ENCODE results near the gene MTMR2. TPM values are rescaled to one million over a fixed set of nuclear protein-coding genes. Genes with fewer than 3 reads are reported as not detected.

MTMR2 gene
- total and polyA plus RNA-seq, 4 donors: 24.8 to 40.6 (median 32.3) TPM

DNA sequence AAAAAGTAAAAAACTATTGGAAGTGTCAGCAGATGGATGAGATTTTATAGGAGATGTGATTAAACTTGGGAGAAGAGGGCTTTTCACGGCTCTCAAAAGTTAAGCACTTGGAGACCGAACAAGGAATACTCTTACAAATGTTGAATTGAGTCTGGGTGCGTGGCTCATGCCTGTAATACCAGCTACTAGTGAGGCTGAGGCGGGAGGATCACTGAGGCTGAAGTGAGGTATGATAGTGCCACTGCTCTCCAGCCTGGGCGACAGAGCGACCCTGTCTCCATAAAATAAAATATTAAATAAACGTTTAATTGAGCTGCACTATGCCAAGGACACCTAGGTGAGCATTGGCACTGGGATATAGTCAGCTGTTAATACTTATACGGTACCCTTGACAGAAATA, 131.7 kb downstream of the MTMR2 start:
- no peaks in the 10 kb centered on the region for H3K9me3 ChIP-seq (ENCODE audit: control insufficient read depth, low read length)
- WGBS, 2 donors: 90 to 94% methylated on average over 8 of the region's 8 CpGs
- ATAC-seq (ENCODE audit: low FRiP score): no peak
- DNase-seq: no peak
- H3K36me3 ChIP-seq (ENCODE audit: control insufficient read depth in 1 of 2, insufficient read depth in 2 of 2, low read length in 1 of 2): no peaks in the 10 kb centered on the region
- H3K27me3 ChIP-seq (ENCODE audit: control insufficient read depth in 1 of 2, insufficient read depth in 2 of 2, low read length in 1 of 2): no peaks in the 10 kb centered on the region
- no peak overlapping the region for H3K4me3 ChIP-seq (ENCODE audit: low read length in 2 of 2)
- peaks cover 0 to 2% of the 10 kb centered on the region in 2 donors for H3K4me1 ChIP-seq (ENCODE audit: control insufficient read depth in 1 of 2, insufficient read depth in 2 of 2, low read length in 2 of 2)
- intact Hi-C loops (cut with DNase I): no loop called here
- no peak overlapping the region for H3K27ac ChIP-seq (ENCODE audit: low read depth in 1 of 2, low read length in 2 of 2)

DNA sequence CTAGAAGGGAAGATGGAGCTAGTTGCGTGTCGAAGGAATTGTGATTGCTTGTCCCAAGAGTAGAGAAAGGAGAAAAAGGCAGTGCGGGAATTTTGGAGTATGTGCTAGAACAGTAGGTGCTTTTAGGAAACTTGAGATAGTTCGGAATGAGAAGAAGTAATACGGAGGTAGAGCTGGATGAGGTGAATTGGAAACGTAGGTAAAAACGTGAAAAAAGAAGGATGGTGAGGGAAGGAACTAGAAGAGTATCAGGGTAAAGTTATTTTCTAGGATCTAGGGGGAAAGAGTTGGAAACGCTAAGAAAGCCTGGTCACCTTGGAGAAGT, 132.2 kb downstream of the MTMR2 start:
- Histone ChIP-seq H3K9me3 (ENCODE audit: control insufficient read depth, low read length) (no peaks in the 10 kb centered on the region), H3K27me3 (ENCODE audit: control insufficient read depth in 1 of 2, insufficient read depth in 2 of 2, low read length in 1 of 2) (no peaks in the 10 kb centered on the region), H3K4me3 (ENCODE audit: low read length in 2 of 2) (peak overlapping the region; percentile 56 to 79), H3K27ac (ENCODE audit: low read depth in 1 of 2, low read length in 2 of 2) (no peak overlapping the region), H3K4me1 (ENCODE audit: control insufficient read depth in 1 of 2, insufficient read depth in 2 of 2, low read length in 2 of 2) (peaks cover 0 to 2% of the 10 kb centered on the region in 2 donors), H3K36me3 (ENCODE audit: control insufficient read depth in 1 of 2, insufficient read depth in 2 of 2, low read length in 1 of 2) (no peaks in the 10 kb centered on the region)
- DNase-seq: no peak
- 42 to 56% methylated on average over 8 of the region's 8 CpGs for WGBS, 2 donors
- intact Hi-C loops (cut with DNase I): no loop called here
- no peak for ATAC-seq (ENCODE audit: low FRiP score)

DNA sequence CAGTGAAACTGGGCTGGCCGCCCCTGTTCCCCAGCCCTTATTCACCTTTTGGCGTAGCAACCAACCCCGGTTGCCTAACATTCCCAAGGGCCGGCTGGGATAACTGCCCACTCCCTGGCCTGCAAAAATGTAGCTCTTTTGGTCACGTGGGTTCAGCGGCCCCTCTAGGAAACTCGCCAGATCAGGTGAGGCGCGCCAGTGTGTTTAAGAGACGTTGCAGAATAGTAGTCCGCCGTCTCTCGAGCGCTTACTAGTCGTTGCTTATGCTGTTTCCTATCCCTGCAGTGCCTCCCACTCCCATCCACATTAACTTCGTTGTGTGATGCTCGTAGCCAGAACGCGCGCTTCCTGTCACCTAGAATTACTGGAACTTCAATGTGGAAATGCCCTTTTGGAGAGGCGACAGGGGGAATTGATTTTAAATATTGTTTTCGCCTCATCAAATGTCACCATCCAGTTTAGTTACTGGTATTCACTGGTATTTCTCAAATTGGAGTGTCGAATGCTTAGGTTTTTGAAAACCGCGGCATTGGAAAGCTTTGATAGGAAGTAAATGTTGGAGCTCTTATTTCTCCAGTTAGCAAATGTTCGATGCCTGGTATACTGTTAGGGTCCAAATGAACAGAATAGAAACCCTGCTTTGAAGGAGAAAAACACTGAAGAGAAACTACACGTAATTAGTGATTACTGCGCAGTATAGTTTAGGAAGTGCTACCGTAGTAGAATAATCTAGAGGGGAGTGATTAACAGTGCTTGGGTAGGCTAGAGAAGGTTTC, 132.8 kb downstream of the MTMR2 start:
- H3K27me3 ChIP-seq (ENCODE audit: control insufficient read depth in 1 of 2, insufficient read depth in 2 of 2, low read length in 1 of 2): no peaks in the 10 kb centered on the region
- H3K27ac ChIP-seq (ENCODE audit: low read depth in 1 of 2, low read length in 2 of 2): peak overlapping the region in 1 of 2 donors; percentile 93
- H3K9me3 ChIP-seq (ENCODE audit: control insufficient read depth, low read length): no peaks in the 10 kb centered on the region
- H3K4me3 ChIP-seq (ENCODE audit: low read length in 2 of 2): peak overlapping the region; percentile 56 to 79
- DNase-seq (peak; percentile 74 to 83), ATAC-seq (ENCODE audit: low FRiP score) (peak; percentile 1)
- intact Hi-C loops (cut with DNase I): no loop called here
- peaks cover 0 to 2% of the 10 kb centered on the region in 2 donors for H3K4me1 ChIP-seq (ENCODE audit: control insufficient read depth in 1 of 2, insufficient read depth in 2 of 2, low read length in 2 of 2)
- H3K36me3 ChIP-seq (ENCODE audit: control insufficient read depth in 1 of 2, insufficient read depth in 2 of 2, low read length in 1 of 2): no peaks in the 10 kb centered on the region
- 4 to 6% methylated on average over 29 of the region's 29 CpGs for WGBS, 2 donors

DNA sequence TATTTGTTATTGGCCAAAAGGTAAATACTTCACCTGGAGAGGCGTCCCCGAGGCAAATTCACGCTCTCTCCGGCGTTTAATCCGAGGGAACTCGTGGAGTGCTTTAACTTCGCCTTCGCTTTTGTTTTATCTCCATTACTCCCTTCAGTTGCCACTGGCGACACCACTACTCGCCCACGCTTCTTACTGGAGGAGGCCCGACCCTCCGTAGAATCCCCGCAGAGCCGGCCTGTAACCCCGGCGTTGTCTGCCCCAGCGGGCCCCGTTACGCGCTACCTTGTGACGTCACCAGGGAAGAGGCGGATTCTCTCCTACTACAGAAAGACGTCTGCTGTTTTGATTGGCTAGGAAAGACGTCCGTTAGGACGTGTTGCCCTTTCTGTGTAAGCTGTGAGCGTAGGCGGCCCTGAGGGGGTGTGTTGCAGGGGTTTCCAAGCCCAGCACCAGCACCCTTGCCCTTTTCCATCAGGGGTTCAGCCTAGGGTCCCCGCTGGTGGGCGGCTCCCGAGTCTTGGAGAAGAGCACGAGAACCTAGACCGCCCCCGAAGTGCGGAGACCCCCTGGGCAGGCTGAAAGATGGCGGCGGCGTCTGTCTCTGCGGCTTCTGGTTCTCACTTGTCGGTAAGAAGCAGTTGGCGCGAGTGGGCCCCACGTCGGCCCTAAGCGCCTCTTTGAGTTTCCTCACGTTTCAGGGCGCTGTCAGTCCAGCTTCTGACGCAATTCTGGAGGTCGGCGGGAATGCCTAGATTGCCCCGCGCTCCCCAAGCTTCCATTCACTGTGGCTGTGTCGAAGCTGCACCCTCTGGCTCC, 133.6 kb downstream of the MTMR2 start, which contains the start of gene CEP57:
CEP57 (plus strand) TSS at position 376 of the 810 bp plus-strand sequence; CDS start at position 577, 201 bp downstream.
- Histone ChIP-seq H3K27ac (ENCODE audit: low read depth in 1 of 2, low read length in 2 of 2) (peak within 1 kb of the TSS; percentile 58 to 97), H3K27me3 (ENCODE audit: control insufficient read depth in 1 of 2, insufficient read depth in 2 of 2, low read length in 1 of 2) (no peaks in the 10 kb centered on the region), H3K9me3 (ENCODE audit: control insufficient read depth, low read length) (no peaks in the 10 kb centered on the region), H3K4me1 (ENCODE audit: control insufficient read depth in 1 of 2, insufficient read depth in 2 of 2, low read length in 2 of 2) (peaks cover 0 to 2% of the 10 kb centered on the region in 2 donors), H3K36me3 (ENCODE audit: control insufficient read depth in 1 of 2, insufficient read depth in 2 of 2, low read length in 1 of 2) (peaks cover 0 to 3% of the 10 kb centered on the region in 2 donors), H3K4me3 (ENCODE audit: low read length in 2 of 2) (peak within 1 kb of the TSS; percentile 85 to 89)
- ATAC-seq (ENCODE audit: low FRiP score): peak; percentile 96
- 0 to 1% methylated on average over 55 of the region's 55 CpGs for WGBS, 2 donors
- peak; percentile 96 to 97 for DNase-seq
- intact Hi-C loops (cut with DNase I): no loop called here

DNA sequence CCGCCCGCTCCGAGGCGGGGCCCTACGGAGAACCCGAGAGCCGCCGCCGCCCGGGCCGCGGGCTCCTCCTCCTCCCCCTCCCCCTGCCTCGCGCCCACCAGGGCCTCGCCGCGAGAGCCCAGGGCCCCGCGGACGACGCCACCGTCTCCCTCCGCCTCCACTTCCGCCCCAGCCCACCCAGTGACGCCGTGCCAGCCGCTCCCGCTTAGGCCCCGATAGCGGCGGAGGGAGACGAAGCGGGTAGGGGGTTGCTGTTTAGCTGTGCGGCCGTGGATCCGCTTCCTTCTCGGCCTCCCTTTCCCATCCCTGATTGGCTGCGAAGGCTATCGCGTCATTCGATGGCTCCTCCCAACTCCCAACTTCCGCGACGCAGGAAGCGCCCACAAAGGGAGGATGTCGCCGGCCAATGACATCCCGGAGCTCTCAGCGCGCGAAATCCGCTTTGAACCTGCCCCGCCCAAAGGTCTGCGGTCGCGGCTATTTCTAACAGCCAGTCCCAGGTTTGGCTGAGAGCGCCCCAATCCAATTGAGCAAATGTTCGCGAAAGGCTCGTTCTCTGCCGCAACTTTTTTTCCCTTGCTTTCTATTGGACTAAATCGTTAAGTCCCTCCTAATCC, 134.3 kb downstream of the MTMR2 start, which contains the start of gene FAM76B:
FAM76B (minus strand) TSS at position 277 of the 617 bp plus-strand sequence. CDS start 304 bp downstream, outside the sequence.
- 1% methylated on average over 53 to 62 of the region's 62 CpGs for WGBS, 2 donors
- H3K27me3 ChIP-seq (ENCODE audit: control insufficient read depth in 1 of 2, insufficient read depth in 2 of 2, low read length in 1 of 2): no peaks in the 10 kb centered on the region
- no peaks in the 10 kb centered on the region for H3K9me3 ChIP-seq (ENCODE audit: control insufficient read depth, low read length)
- ATAC-seq (ENCODE audit: low FRiP score) (peak; percentile 97), DNase-seq (peak; percentile 98)
- peaks cover 0 to 2% of the 10 kb centered on the region in 2 donors for H3K4me1 ChIP-seq (ENCODE audit: control insufficient read depth in 1 of 2, insufficient read depth in 2 of 2, low read length in 2 of 2)
- H3K27ac ChIP-seq (ENCODE audit: low read depth in 1 of 2, low read length in 2 of 2): peak within 1 kb of the TSS; percentile 58 to 97
- intact Hi-C loops (cut with DNase I): no loop called here
- H3K4me3 ChIP-seq (ENCODE audit: low read length in 2 of 2): peak within 1 kb of the TSS; percentile 85 to 89
- peaks cover 0 to 4% of the 10 kb centered on the region in 2 donors for H3K36me3 ChIP-seq (ENCODE audit: control insufficient read depth in 1 of 2, insufficient read depth in 2 of 2, low read length in 1 of 2)

DNA sequence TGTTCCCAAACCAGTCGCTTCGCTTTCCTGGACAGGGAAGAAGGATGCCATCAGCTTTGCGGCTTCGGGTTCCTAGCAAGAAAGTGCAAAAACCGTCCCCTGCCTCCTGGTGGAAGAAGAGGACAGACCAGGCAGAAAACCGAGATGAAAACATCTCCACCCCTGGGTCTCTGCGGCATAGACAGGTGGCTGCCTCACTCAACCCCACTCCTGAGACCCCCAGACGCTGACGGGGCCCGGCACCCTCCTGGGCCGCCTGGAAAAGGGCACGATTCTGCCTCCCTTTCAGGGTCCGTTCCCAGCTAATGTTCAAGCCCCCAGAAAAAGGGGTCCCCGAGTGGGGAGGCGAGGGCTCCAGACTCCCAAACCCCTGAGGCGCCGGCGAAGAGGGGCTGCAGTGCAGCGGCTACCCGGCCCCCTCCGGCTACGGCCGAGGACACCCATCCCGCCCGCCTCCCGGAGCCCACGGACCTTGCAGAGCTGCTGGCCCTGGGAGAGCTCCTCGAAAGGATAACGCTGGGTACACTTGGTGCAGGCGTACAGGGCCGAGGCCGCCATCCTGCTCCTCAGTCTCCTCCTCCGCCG, 134.9 kb downstream of the MTMR2 start:
- Histone ChIP-seq H3K9me3 (ENCODE audit: control insufficient read depth, low read length) (no peaks in the 10 kb centered on the region), H3K4me1 (ENCODE audit: control insufficient read depth in 1 of 2, insufficient read depth in 2 of 2, low read length in 2 of 2) (peaks cover 0 to 2% of the 10 kb centered on the region in 2 donors), H3K27me3 (ENCODE audit: control insufficient read depth in 1 of 2, insufficient read depth in 2 of 2, low read length in 1 of 2) (no peaks in the 10 kb centered on the region), H3K27ac (ENCODE audit: low read depth in 1 of 2, low read length in 2 of 2) (peak overlapping the region in 1 of 2 donors; percentile 97), H3K36me3 (ENCODE audit: control insufficient read depth in 1 of 2, insufficient read depth in 2 of 2, low read length in 1 of 2) (peaks cover 0 to 5% of the 10 kb centered on the region in 2 donors), H3K4me3 (ENCODE audit: low read length in 2 of 2) (peak overlapping the region; percentile 80 to 89)
- no peak for DNase-seq
- 0 to 1% methylated on average over 34 of the region's 34 CpGs for WGBS, 2 donors
- ATAC-seq (ENCODE audit: low FRiP score): no peak
- intact Hi-C loops (cut with DNase I): no loop called here

All from aorta (tissue), 5 donors.